ENCODE results near the gene CATSPERB. TPM values are rescaled to one million over a fixed set of nuclear protein-coding genes. Genes with fewer than 3 reads are reported as not detected.

The CATSPERB gene
- total and polyA plus RNA-seq, 9 of the 15 experiments (the other 6 are each of a cell fraction or from before 2014, with no cell fraction given) = 0.05 to 1.4 (median 0.89) TPM

GRCh38 chr14:91774140-91775096 lies 42.5 kb upstream of the CATSPERB start:
- Histone ChIP-seq H3K4me2 (ENCODE audit: insufficient read depth, low read length) (peak overlapping the region; percentile 19; the same call in 1 of the 2 replicates), H3K36me3 (ENCODE audit: control insufficient read depth, insufficient read depth, low read length) (no peaks in the 10 kb centered on the region), H3K4me3 (no peak overlapping the region), H3K27me3 (ENCODE audit: control insufficient read depth in 2 of 2, insufficient read depth in 2 of 2, low read length in 2 of 2) (no peaks in the 10 kb centered on the region), H3K9ac (ENCODE audit: insufficient read depth in 1 of 2, low read depth in 2 of 2, low read length in 2 of 2) (no peak overlapping the region), H2AFZ (ENCODE audit: low read depth, low read length) (peak overlapping the region; percentile 48), H3K79me2 (ENCODE audit: control insufficient read depth, insufficient read depth, low read length) (no peaks in the 10 kb centered on the region), H3K9me3 (replicated peaks; ENCODE audit: control insufficient read depth, insufficient read depth, low read depth, low read length) (no peaks in the 10 kb centered on the region), H3K9me1 (ENCODE audit: control insufficient read depth, insufficient read depth, low read length) (no peaks in the 10 kb centered on the region), H3K4me1 (replicated peaks in 1 of 2; ENCODE audit: control insufficient read depth in 2 of 2, insufficient read depth in 2 of 2, low read length in 2 of 2) (peaks cover 0 to 15% of the 10 kb centered on the region in 2 experiments; a peak in 4 of 5 replicates), H3K27ac (ENCODE audit: extremely low read depth, low read depth, low read length) (peak overlapping the region; percentile 20; the same call in 2 of the 3 replicates), H4K20me1 (replicated peaks; ENCODE audit: control insufficient read depth, insufficient read depth, low read length) (no peaks in the 10 kb centered on the region)
- POLR2A ChIA-PET = interaction anchor here (0.7 kb wide), 1 partner anchor 449 kb away, joined by 3 read pairs; no protein-coding TSS in a partner anchor
- CTCF ChIA-PET (ENCODE audit: low intra/inter-chr PET ratio) = no interaction called here
- ATAC-seq = peak; percentile 85
- FAIRE-seq = peak; percentile 40
- peak in 2 of 4 experiments; percentile 14 to 30 for DNase-seq (ENCODE audit: extremely low read depth in 1 of 4, low spot score in 3 of 4)
- BruUV-seq (replicated peaks) = no TSS peak
- 10% methylated on average over 5 of the region's 5 CpGs for WGBS (ENCODE audit: insufficient coverage, low coverage, missing lambda C conversion rate)
- in situ Hi-C loops (cut with MboI) = no loop called here
- intact Hi-C loops (cut with micrococcal nuclease) = no loop called here
- peak; percentile 80 for TF ChIP-seq ETV1 (tag; conservative IDR thresholded peaks at IDR 0.05; ENCODE audit: low read depth)
- TF ChIP-seq, protein P1, sequence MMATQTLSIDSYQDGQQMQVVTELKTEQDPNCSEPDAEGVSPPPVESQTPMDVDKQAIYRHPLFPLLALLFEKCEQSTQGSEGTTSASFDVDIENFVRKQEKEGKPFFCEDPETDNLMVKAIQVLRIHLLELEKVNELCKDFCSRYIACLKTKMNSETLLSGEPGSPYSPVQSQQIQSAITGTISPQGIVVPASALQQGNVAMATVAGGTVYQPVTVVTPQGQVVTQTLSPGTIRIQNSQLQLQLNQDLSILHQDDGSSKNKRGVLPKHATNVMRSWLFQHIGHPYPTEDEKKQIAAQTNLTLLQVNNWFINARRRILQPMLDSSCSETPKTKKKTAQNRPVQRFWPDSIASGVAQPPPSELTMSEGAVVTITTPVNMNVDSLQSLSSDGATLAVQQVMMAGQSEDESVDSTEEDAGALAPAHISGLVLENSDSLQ (IDR thresholded peaks at IDR 0.05) = peak; percentile 45; the same call in 1 of the 2 replicates
- TF ChIP-seq RCOR1 (IDR thresholded peaks at IDR 0.05; ENCODE audit: borderline replicate concordance in 1 of 2, low read depth in 2 of 2, low read length in 2 of 2) = 0 out of 4 replicates have a peak, but pooled peaks of 1 of the 2 experiments have one; percentile 33
- TF ChIP-seq BACH1 (tag; IDR thresholded peaks at IDR 0.05) = peak; percentile 25; the same call in 1 of the 2 replicates
- TF ChIP-seq KHSRP (IDR thresholded peaks at IDR 0.05) = no peak
- TF ChIP-seq MAFG (tag; conservative IDR thresholded peaks at IDR 0.05) = 0 out of 2 replicates have a peak, but pooled peaks have one; percentile 36
- peak; percentile 57 for TF ChIP-seq HMBOX1 (IDR thresholded peaks at IDR 0.05)
- no peak for TF ChIP-seq BRD4 (IDR thresholded peaks at IDR 0.05)
- peak; percentile 14; the same call in 1 of the 2 replicates for TF ChIP-seq MAFK (IDR thresholded peaks at IDR 0.05; ENCODE audit: low read length)
- TF ChIP-seq RNF2 (IDR thresholded peaks at IDR 0.05) = peak; percentile 39; the same call in 1 of the 2 replicates
- TF ChIP-seq, protein P2, sequence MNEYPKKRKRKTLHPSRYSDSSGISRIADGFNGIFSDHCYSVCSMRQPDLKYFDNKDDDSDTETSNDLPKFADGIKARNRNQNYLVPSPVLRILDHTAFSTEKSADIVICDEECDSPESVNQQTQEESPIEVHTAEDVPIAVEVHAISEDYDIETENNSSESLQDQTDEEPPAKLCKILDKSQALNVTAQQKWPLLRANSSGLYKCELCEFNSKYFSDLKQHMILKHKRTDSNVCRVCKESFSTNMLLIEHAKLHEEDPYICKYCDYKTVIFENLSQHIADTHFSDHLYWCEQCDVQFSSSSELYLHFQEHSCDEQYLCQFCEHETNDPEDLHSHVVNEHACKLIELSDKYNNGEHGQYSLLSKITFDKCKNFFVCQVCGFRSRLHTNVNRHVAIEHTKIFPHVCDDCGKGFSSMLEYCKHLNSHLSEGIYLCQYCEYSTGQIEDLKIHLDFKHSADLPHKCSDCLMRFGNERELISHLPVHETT (CRISPR knock-in tag; conservative IDR thresholded peaks at IDR 0.05 in 1 of 2, IDR thresholded peaks at IDR 0.05 in 1 of 2) = peak in 1 of 2 experiments; percentile 62; a peak in 1 of 4 replicates
- TF ChIP-seq, protein P3, sequence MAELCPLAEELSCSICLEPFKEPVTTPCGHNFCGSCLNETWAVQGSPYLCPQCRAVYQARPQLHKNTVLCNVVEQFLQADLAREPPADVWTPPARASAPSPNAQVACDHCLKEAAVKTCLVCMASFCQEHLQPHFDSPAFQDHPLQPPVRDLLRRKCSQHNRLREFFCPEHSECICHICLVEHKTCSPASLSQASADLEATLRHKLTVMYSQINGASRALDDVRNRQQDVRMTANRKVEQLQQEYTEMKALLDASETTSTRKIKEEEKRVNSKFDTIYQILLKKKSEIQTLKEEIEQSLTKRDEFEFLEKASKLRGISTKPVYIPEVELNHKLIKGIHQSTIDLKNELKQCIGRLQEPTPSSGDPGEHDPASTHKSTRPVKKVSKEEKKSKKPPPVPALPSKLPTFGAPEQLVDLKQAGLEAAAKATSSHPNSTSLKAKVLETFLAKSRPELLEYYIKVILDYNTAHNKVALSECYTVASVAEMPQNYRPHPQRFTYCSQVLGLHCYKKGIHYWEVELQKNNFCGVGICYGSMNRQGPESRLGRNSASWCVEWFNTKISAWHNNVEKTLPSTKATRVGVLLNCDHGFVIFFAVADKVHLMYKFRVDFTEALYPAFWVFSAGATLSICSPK (IDR thresholded peaks at IDR 0.05; ENCODE audit: borderline replicate concordance) = no peak
- TF ChIP-seq NFE2 (IDR thresholded peaks at IDR 0.05; ENCODE audit: low read depth) = peak; percentile 70
